GM21515 (cell line): Measurements from ENCODE around the gene OR7D4.
"Not testable (repeated sequence)": the region's sequence is repeated elsewhere in the genome, so short reads cannot be mapped to it uniquely, and the experiment has no call there.

Source experiments
- ATAC-seq: cut with Tn5 transposase; IDR thresholded peaks from one replicate; pipeline ENCODE4 v1.9.1; 2021; ENCODE audit not compliant: unreplicated experiment

OR7D4 gene

GRCh38 chr19:9219489-9219888 lies at the start of gene OR7D4:
OR7D4 (minus strand) TSS chr19:9219589; CDS start chr19:9214837, 4,752 bp downstream.
- ATAC-seq, result no peak

DNA sequence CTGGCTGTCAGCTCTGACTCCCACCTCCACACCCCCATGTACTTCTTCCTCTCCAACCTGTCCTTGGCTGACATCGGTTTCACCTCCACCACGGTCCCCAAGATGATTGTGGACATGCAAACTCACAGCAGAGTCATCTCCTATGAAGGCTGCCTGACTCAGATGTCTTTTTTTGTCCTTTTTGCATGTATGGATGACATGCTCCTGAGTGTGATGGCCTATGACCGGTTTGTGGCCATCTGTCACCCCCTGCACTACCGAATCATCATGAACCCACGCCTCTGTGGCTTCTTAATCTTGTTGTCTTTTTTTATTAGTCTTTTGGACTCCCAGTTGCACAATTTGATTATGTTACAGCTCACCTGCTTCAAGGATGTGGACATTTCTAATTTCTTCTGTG lies 31.8 kb upstream of the OR7D4 start:
- no peak for ATAC-seq

- ATAC-seq, result no peak
These were observed 31.2 kb upstream of the OR7D4 start, which contains the start of gene OR7E24 for GRCh38 chr19:9250630-9251029. OR7E24 (plus strand) TSS chr19:9250930; CDS start chr19:9251044, 114 bp downstream.

DNA sequence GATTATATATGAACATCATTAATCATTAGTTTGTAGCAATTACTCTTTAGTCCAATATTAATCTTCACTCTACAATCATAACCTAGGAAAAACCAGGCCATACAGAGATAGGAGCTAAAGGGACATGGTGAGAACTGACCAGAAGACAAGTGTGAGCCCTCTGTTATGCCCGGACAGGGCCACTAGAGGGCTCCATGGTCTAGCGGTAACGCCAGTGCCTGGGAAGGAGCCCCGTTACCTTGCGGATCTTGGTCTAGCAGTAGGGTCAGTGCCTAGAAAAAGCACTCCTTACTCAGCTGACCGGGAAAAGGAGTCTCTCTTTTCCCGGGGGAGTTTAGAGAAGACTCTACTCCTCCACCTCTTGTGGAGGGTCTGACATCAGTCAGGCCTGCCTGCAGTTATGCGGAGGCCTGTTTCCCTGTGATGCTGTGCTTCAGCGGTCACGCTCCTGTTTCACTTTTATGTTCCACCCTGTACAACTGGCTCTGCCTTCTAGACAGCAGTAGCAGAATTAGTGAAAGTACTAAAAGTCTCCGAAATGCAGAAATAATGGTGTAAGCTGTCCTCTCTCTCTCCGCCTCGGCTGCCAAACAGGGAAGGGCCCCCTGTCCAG lies 13.8 kb downstream of the OR7D4 start:
- no peak for ATAC-seq

DNA sequence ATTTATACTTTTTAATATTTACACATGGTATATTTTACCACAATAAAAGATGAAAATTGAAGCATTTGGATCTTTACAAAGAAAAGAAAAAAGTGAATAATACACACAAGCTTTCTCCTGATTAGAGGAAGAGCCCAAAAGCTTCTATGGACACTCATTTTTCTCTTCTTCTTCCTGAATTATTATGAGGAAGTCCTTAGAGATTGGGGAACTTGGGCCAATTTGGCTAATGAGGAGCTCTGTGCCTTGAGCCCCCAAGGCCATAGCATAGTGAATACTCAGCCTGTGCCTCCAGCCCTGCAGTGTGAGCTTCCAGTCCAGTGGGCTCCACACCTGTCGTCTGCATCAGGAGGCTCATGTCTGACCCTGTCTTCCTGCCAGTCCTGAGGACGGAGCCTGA lies 21.3 kb downstream of the OR7D4 start:
- not testable (repeated sequence) for ATAC-seq

DNA sequence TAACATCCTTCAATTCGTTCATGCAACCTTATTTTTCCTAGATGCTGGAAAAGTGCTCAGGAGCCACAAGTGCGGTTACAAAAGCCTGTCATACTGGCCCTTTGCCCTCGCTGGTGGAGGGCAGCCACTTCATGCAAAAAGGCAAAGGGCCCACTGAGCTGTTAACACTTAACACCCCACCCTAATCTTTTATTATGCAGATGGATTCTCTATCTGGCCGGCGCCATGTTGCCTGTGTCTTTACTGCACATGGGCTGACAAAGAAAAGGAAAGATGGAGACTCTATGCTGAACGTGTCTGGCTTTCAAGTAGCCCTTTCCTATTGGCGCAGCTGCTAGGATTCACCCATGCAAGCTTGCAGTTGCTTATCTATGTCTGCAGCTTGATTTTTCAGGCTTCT lies 29.9 kb downstream of the OR7D4 start:
- no peak for ATAC-seq

GRCh38 chr19:9187191-9187590 lies 32.2 kb downstream of the OR7D4 start:
- ATAC-seq, result no peak

DNA sequence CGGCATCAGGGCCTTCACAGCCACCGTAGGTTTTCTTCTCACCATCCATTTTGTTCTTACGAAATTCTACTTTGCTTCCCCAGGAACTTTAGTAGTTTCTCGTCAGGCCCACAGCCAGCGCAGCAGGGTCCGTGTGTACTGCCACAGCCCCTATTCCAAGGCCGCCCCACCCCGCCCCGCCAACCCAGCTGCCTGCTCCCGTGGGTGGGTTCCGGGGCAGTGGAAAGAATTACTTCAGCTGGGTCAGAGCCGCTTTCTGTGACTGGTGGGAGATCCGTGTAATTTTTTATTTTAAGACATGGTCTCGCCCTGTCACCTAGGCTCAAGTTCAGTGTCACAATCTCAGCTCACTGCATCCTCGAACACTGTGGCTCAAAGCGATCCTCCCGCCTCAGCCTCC lies 36.4 kb downstream of the OR7D4 start:
- ATAC-seq, result no peak

DNA sequence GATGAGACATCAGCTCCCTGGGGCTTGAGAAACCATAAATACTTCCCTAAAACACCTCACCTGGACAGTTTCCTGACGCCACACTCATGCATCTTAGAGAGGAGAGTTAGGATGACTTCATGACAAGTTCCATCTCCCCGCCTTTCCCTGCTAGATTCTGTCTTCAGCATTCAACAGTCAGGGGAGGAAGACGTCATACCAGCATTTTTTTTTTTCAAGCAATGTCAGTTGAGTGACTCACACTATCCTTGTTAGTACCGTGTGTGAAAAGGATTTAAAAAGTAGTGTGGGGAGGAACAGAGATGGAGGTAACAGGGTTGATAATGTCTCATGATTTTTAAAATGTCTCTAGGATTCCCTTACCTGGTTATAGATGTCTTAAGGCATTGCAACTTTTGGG lies 40.5 kb downstream of the OR7D4 start, which contains the start of gene OR7D2:
Gene OR7D2, plus strand, starts transcription at position 79 of the 400 bp plus-strand sequence. CDS start 6,803 bp downstream, outside the sequence.
- no peak for ATAC-seq

DNA sequence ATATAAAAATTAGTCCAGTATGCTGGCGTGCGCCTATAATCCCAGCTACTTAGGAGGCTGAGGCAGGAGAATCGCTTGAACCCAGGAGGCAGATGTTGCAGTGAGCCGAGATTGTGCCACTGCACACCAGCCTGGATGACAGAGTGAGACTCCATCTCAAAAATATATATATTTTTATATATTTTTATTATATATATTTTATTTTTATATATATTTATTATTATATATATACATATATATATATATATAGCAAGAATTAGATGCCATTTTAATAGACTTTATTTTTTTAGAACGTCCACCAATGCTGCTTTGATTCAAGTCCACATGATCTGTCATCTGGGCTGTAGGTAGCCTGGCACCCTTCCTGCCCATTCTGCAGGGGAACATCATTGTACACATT lies 44.1 kb downstream of the OR7D4 start:
- no peak for ATAC-seq

DNA sequence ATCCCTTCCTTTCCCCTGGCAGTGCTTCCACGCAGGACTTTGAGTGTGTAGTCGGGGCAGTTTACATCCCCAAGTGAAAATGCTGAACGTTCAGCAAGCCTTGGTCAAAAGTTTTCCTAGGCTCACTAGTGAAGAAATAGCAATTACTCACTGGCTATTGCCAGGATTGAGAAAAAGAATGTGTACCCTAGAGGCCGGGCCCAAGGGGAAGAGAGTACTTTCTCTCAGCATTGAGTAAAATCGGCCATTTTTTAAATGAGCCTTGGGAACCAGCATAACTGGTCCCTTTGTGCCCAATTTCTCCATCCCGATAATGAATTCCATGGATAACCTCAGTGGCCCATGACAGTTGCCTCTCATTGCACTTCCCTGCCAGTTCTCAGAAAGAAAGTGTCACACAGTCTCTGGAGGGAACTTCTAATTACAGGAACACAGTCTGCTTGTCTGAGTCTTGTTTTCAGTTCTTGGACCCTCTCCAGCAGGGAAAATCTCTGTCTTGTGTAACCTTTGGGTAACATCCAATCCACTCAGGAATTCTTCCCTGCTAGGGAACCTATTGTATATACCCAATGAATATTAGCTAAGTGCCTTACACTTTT lies 47.9 kb downstream of the OR7D4 start:
- no peak for ATAC-seq

DNA sequence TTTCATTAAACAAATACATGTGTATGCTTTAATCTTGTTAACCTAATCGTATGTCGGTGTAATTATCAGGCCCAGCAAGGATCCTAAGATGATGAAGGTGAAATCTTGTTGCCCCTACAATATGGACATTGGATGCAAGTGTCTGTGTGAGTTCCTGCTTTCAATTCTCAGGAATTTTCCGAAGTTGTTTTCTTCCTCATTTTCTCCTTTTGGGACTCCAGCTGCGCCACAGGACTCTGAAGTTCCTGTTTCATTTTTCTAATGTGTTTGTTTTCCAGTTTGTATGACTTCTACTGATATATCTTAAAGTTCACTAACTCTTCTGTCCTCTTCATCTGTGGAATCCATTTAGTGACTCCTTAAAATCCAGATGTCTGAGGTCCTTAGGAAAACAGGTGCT lies 52.5 kb downstream of the OR7D4 start:
- no peak for ATAC-seq

DNA sequence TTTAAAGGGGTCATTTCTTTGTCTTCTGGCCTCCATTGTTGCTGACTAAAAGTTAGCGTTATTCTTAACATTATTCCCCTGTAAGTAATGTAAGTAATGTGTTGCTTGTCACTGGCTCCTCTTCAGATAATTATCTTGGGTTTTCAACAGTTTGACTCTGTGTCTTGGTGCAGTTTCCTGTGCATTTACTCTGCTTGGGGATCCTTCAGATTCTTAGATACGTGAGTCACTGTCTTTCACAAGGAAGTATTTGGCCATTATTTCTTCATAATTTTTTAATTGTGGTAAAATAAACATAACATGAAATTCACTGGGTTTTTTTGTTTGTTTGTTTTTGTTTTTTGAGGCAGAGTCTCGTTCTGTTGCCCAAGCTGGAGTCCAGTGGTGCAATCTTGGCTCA lies 54.1 kb downstream of the OR7D4 start:
- no peak for ATAC-seq

GRCh38 chr19:9161427-9161826 lies 58.0 kb downstream of the OR7D4 start:
- ATAC-seq, result no peak
